SK-N-SH (cell line): ENCODE measurements around the gene OR1J2.

Experiments
- CTCF ChIP-seq: fragments of 200-600 bp; sonication (generic); IDR thresholded peaks from 2 replicates; pipeline ENCODE4 v1.6.1; 2017; ENCODE audit warnings: antibody characterized with exemption, mild to moderate bottlenecking, moderate library complexity
- EP300 ChIP-seq, 2 experiments: IDR thresholded peaks; 2 replicates each; pipeline versions ENCODE4 v1.4.0 to v1.6.1; 2012; ENCODE audit warnings: borderline replicate concordance in 1 of 2, low read depth in 1 of 2, low read length in 1 of 2
- FOSL2 ChIP-seq: IDR thresholded peaks from 2 replicates; pipeline ENCODE4 v1.4.0; 2012; ENCODE audit warnings: low read depth, mild to moderate bottlenecking, moderate library complexity, borderline replicate concordance
- JUND ChIP-seq: IDR thresholded peaks from 2 replicates; pipeline ENCODE4 v1.4.0; 2012
- MAX ChIP-seq: IDR thresholded peaks from 2 replicates; pipeline ENCODE4 v1.4.0; 2012; ENCODE audit warnings: low read depth

- TF ChIP-seq JUND (no peak), MAX (no peak), CTCF (no peak), FOSL2 (no peak), EP300 (IDR thresholded peaks at IDR 0.05; ENCODE audit: borderline replicate concordance in 1 of 2, low read depth in 1 of 2, low read length in 1 of 2) (no peak)
Measured at GRCh38 chr9:122527193-122527592, 16.6 kb downstream of the OR1J2 start, which contains the start of gene OR1N1.
